Colon (tissue), 2 donors: ENCODE results near the gene LRRC4C.

Experiments
- FAIRE-seq: peaks from 2 replicates; lab custom pipeline; 2012; peaks lifted over from hg19 to GRCh38; lab: Jason Lieb, UNC
- donor health status: control.
- donor health status: control.

The LRRC4C gene

GRCh38 chr11:40445391-40445790, 1014.1 kb downstream of the LRRC4C start:
- FAIRE-seq = no peak

GRCh38 chr11:40444151-40444550, 1015.3 kb downstream of the LRRC4C start:
- FAIRE-seq = peak; percentile 28

GRCh38 chr11:40435344-40435743, 1024.1 kb downstream of the LRRC4C start:
- no peak for FAIRE-seq

GRCh38 chr11:40434926-40435325, 1024.5 kb downstream of the LRRC4C start:
- no peak for FAIRE-seq

GRCh38 chr11:40432358-40432757, 1027.1 kb downstream of the LRRC4C start:
- no peak for FAIRE-seq

GRCh38 chr11:40425168-40425567, 1034.3 kb downstream of the LRRC4C start:
- FAIRE-seq = no peak

GRCh38 chr11:40421208-40421981, 1038.1 kb downstream of the LRRC4C start:
- no peak for FAIRE-seq

- no peak for FAIRE-seq
These were observed 1041.8 kb downstream of the LRRC4C start for GRCh38 chr11:40417627-40418026.

- no peak for FAIRE-seq
These were observed 1052.1 kb downstream of the LRRC4C start for GRCh38 chr11:40407355-40407754.

- FAIRE-seq = no peak
These were observed 1053.8 kb downstream of the LRRC4C start for GRCh38 chr11:40405614-40406013.

- no peak for FAIRE-seq
These were observed 1056.1 kb downstream of the LRRC4C start for GRCh38 chr11:40403321-40403720.

GRCh38 chr11:40401132-40401853, 1058.2 kb downstream of the LRRC4C start:
- FAIRE-seq = no peak

- FAIRE-seq = no peak
These were observed 1062.3 kb downstream of the LRRC4C start for GRCh38 chr11:40397141-40397540.

GRCh38 chr11:40393511-40393910, 1065.9 kb downstream of the LRRC4C start:
- no peak for FAIRE-seq

GRCh38 chr11:40391679-40392078, 1067.8 kb downstream of the LRRC4C start:
- no peak for FAIRE-seq

GRCh38 chr11:40388097-40388818, 1071.2 kb downstream of the LRRC4C start:
- FAIRE-seq = no peak

GRCh38 chr11:40387240-40387980, 1072.0 kb downstream of the LRRC4C start:
- no peak for FAIRE-seq

GRCh38 chr11:40384991-40385390, 1074.5 kb downstream of the LRRC4C start:
- FAIRE-seq = no peak

- no peak for FAIRE-seq
These were observed 1078.0 kb downstream of the LRRC4C start for GRCh38 chr11:40381481-40381880.

- FAIRE-seq = no peak
These were observed 1078.6 kb downstream of the LRRC4C start for GRCh38 chr11:40380835-40381234.

GRCh38 chr11:40376331-40376730, 1083.1 kb downstream of the LRRC4C start:
- no peak for FAIRE-seq
